NCI-H1048 (cell line): Measurements from ENCODE around the gene NDUFV2.
"Not testable (repeated sequence)": the region's sequence is repeated elsewhere in the genome, so short reads cannot be mapped to it uniquely, and the experiment has no call there.

ENCODE experiments used
- DNase-seq: peaks from one replicate; lab custom pipeline; 2025; lab: John Stamatoyannopoulos, UW

The NDUFV2 gene

DNA sequence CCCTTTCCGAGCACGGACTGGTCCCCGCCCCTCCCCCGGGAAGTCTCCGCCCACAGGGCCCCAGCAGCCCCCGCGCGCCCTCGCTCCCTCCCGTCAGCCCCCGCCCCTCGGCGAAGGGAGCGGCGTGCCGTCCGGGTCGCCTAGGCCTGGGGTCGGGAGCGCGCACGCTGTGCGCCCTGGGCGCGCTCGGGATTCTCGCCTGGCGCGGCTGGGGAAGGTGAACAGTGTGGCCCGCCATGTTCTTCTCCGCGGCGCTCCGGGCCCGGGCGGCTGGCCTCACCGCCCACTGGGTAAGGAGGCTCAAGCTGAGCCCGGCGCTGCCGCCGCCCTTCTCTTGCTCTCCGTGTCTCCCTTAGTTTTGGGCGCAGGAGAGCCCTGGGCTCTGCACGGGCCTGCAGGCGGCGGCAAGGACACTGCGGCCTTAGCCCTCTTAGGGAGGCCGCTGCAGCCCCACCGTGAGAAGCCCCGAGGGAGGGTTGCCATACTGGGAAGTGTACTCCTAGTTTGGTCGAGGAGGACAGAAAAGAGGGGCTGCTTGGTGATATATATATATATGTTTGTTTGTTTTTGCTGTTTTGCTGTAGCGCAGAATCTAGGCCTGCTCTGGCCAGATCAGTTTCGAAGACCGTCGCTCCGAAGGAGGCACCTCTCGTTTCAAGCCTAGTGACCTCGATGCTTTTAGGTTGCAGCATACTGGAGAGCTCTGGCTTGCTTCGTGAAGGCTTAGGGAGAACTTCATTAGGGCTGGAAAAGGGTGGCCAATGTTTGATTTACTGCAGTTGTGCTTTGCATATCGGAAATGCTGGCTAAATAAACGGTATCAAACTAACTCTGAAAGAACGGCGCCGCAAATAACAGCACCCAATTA, at the start of gene NDUFV2:
Gene NDUFV2, plus strand, starts transcription at position 192 of the 868 bp plus-strand sequence. Its CDS starts 45 bp downstream, at position 237.
- peak; percentile 86 for DNase-seq

DNA sequence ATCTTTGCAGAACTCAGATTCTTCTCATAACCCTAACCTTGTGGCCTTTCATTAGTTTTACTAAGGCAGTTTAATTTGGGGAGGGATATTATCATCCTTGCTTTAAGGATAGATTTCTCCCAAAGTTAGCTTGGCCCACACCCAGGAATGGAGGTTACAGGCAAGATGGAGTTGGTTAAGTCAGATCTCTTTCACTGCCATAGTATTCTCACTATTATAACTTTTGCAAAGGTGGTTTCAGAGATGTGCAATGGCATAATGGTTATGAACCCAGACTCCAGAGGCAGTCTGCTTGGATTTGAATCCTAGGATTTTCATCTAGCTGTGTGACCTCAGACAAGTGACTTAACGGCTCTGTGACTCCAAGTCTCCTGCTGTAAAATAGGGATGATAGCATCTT, 48.7 kb upstream of the NDUFV2 start:
- no peak for DNase-seq

DNA sequence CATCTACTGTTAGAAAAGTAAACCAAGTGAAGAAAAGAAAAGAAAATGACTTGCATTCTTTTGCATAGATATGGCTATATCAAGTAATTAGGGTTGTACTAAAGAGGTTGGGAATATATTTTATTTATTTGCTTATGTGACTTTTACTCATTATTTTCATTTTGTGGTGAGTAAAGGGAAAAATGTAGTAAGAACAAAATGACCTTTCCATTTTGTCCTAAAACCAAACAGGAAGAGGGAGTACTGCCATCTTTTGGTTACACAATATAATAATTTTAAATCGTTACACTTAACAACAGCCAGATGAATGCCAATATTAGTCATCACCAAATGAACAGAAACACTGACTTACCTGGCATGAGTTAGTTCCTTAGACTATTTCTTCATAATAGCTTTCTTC, 47.3 kb upstream of the NDUFV2 start:
- DNase-seq: no peak

DNA sequence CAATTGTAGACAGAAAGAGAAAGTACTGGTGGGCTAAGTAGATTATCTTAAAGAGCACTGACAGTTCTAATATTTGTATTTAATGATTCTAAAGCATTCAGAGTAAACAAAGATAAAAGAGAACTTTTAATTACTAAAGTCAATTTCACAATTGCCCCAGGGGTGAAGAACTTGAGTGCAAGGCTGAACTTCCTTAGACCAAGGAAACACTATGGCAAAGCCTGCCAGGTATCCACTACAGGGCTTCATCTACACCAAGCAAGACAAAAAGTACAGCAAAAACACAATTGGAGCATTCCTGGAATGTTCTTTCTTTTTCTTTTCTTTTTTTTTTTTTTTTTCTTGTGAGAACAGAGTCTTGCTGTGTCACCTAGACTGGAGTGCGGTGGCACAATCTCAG, 46.9 kb upstream of the NDUFV2 start:
- no peak for DNase-seq

DNA sequence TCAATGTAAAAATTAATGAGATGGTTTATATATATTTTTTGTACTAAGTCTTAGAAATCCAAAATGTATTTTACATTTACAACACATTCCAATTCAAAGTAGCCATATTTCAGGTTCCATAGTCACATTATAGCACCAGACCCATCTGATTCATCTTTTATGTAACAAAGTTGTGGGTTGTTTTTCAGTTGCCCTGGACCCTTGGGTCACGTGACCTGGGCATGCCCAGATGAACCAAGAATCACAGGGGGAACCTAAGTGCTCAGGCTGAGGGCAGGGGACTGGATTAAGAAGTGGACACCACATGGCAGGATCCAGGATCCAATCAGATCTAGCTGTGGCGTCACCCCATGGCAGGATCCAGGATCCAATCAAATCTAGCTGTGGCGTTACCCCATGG, 44.9 kb upstream of the NDUFV2 start:
- DNase-seq: no peak

DNA sequence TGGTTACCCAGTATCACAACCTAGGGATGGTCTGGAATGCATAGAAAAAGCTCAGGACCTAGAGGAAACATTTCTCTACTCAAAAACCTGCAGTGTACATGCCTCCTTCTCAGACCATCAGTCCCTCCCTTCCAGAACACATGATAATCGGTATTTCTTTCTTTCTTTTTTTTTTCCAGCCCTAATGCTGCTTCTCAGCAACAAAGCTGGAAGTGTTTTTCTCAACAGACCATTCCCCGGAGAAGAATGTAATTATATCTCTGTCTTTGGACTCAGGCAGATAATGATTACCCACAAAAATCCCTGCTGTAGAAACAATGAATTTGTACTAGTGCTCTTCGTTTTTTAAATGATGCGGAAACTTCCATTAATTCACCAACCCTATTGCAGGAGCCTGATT, 44.1 kb upstream of the NDUFV2 start:
- no peak for DNase-seq

DNA sequence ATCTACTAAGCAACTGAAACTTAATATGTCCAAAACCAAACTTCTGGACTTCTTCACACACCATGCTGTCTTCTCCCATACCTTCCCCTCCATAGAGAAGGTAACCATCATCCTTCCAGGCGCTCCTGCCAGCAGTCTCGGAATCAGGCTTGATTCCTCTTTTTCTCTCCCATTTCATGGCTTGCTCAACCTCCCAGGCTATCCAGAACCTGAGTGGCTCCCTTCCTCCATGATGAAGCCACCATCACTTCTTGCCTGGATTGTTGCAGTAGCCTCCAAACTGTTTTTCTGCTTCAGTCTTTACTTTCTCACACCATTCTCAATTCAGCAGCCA, 40.1 kb upstream of the NDUFV2 start:
- no peak for DNase-seq

DNA sequence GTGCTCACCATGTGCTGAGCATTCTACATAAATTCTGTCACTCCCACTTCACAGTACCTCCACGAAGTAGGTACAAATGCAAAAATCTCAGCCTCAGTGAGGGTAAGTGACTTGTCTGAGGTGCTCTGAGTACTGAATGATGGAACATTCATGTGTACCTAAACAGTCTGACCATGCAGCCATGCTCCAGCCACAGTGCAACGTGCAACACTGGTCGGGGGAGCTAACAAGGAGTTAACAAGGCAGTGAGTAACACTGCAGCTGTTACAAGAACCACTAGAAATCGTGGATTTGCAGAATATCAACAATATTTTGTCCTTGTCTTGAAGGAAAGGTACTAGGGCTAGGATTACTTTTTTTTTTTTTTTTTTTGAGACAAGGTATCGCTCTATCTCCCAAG, 36.6 kb upstream of the NDUFV2 start:
- no peak for DNase-seq

DNA sequence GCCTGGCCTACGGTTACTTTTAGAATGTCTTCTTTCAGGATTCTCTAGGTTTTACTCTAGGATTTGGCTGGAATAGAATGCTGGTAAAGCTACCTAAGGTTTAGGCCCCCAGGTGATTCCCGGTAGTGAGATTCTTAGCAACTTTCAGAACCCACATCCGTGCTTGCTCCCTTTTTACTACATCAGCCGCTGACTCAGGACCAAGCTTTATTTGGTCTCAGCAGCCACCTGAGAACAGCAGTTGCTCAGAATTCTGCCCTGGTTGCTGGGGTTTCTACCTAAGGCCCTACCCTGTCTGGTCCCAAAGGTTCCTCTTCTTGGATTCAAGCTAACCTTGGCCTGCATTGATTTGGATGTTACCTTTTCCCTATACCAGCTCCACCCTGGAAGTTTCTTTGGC, 36.1 kb upstream of the NDUFV2 start:
- no peak for DNase-seq

DNA sequence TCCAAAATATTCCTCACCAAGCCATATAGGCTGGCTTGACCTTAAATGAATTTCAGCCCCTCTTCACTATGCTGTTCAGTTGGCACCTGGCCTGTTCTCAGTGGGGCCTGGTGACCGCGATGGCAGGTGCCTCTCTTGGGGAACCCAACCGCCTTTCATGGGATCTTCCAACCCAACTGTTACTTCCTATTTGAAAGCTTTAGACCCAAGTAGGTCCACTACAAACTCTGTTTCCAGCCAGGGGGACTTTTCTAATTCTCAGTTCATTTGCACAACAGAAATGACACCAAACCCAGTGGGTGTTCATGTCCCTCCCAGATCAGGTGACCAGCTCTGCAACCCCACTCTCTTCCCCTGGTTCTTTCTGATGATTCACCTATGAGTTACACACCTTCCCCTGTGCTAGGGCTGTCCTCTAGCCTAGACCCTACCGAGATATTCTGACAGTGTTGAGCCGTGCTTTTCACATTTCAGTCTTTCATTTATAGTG, 35.6 kb upstream of the NDUFV2 start:
- no peak for DNase-seq

DNA sequence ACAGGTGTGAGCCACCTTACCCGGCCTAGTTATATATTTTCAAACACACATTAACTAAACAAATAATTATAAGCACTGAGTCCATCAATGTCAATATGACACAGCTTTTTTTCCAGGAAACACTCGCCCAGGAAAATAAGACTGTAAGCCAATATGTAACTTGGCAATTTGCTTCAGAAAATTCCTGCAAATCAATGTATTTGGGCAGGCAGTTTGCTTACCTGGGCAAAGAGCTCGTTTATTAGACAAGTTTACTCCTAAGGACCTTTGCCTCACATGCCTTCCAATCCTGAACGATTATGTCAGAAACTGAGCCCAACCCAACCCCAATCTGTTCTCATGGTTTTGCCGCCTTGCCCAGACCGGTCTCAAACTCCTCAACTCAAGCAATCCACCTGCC, 34.7 kb upstream of the NDUFV2 start:
- DNase-seq: no peak

DNA sequence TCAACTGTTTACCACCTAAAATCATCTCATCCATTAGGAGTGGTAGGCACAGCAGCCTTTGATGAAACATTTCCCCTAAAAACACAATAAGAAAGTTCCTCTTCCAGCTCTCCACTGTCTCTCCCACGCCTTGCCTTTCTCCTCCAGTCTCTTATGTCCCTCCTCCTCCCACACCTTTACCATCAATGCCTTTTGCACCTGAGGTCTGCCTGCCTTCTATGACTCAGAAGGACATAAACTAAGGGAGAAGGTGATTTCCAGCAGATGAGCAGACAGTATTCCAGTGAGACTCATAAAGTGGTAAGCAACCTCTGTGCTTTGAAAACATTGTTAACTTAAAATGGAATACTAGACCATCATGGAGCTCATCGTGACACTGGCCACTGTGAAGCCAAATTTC, 34.2 kb upstream of the NDUFV2 start:
- no peak for DNase-seq

DNA sequence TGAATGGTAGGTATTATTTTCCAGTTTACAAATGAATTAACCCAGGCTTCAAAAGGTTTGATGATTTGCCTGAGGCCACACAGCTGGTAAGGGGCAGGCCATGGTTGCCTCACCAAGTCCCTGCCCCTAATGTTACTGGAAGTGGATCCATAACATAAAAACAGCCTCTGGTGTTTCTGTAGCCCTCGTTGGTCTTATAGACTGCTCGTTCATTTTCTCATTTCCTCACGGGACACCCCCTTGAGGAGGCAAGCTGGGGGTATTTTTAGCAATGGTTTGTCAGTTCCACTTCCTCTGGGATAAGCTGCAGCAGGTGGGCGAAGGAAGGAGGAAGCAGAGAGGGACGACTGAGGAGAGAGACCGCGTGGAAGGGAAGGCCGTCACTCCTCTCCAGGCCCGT, 32.9 kb upstream of the NDUFV2 start:
- DNase-seq: no peak

DNA sequence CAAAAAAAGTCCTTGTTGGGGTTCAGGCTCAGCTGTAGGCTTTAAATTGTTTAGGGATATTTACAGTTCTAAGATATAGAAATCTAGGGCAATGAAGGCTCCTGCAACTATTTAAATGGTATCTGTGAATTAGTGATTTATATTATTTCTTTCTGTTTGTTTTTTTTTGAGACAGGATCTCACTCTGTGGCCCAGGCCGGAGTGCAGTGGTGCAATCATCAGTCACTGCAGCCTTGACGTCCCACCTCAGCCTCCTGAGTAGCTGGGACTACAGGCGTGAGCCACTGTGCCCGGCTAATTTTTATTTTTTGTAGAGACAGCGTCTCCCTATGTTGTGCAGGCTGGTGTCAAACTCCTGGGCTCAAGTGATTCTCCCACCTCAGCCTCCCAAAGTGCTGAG, 32.3 kb upstream of the NDUFV2 start:
- DNase-seq: no peak

DNA sequence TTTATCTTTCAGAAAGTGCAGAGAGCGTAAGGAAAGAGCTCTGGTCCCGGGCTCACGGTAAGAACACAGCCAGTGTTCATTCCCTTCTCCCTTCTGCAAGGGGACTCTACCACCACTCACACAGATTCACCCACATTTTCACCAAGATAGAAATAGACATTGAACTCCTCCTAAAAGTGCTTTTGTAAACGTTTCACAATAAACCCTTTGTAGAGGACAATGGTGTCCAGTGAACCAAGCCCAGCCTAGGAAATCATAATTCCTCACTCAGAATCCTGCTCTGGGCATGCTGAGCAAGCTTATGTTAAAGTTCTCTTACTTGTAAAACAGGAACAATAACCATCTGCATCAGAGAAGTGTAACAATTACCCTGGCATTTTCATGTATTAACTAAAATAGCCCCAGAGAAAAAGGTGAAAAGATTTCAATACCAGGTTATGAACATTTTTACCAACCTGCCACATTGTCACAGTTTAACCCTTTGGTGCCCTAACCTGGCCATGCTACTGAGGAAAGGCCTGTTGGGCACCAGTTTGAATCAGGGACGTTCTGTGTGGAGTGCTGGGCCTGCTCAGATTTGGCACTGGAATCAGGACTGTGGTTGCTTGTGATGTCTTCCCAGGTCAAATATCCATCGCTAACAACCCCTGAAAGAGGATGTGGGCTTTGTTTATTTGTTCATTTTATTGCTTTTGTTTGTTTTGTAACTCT, 22.5 kb upstream of the NDUFV2 start:
- DNase-seq: no peak

DNA sequence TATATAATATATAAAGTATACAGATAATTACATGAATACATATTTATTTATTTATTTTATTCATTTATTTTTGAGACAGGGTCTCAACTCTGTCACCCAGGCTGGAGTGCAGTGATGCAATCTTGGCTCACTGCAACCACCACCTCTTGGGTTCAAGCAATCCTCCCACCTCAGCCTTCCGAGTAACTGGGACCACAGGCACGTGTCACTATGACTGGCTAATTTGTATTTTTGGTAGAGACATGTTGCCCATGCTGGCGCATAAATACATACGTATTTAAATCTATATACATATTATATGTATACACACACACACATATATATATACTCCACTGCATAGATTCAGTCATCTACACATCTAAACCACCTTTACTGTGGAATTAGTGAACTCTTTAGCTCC, 20.6 kb upstream of the NDUFV2 start:
- DNase-seq: no peak

DNA sequence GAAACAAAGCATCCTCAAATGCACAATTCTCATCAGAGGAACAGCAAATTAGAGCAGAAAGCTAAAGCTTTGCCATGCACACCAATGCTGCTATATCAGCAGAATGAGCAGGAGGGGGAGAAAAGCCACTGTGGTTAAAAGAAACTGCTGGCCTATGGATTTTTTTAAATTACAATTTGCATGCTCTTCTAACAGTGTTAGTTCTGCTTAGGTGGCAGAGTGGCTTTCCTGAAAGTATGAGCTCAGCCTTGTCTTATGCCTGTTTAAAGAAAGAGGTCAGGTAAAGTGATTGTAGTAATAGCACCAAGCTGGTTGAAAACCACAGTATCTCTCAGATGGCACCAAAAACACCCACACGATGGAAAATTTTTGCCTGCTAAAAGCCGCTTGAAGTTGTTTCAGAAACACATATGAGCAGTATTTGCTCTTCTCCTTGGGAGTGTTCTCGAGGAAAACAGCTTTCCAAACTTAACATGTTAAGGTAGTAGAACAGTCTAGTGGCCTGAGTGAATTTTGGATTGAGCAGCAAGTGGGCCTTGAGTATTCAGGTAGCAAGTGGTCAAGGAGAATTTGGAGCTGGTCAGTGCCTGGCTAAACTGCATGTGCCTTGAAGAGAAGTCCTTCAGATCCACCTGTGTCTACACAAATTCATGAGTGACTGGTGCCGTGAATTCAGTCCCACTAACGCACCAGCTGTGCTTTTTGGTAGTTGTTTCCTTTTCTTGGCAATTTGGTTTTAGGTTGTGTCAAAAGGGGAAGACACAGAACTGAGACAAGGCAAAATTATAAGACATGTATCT, 19.6 kb upstream of the NDUFV2 start:
- DNase-seq: no peak

DNA sequence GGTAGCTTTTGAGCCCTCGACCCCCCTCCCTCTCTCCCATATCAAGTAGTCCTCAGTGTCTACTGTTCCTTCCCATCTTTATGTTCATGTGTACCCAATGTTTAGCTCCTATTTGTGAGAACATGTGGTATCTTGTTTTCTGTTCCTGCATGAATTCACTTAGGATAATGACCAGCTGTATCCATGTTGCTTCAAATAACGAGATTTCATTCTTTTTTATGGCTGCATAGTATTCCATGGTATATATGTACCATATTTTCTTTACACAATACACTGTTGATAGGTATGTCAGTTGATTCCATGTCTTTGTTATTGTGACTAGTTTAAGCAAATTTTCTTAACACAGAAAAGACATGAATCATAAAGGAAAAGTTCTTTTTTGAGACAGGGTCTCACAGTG, 16.5 kb upstream of the NDUFV2 start:
- no peak for DNase-seq

DNA sequence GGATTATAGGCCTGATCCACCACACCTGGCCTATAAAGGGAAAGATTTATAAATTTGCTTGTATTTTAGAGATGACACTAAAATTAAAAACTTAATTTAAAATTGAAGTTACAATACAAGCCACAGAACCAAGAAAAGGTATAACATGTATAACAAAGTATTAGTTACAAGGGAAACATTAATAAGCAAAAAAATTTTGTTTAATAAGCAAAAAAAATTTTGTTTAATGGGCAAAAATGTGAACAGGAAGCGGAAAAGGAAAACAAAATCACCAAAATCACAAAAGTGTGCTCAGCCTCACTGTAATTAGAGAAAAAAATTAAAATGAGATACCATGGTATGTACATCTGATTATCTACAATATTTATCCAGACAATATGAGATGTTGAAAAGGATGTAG, 15.9 kb upstream of the NDUFV2 start:
- no peak for DNase-seq

DNA sequence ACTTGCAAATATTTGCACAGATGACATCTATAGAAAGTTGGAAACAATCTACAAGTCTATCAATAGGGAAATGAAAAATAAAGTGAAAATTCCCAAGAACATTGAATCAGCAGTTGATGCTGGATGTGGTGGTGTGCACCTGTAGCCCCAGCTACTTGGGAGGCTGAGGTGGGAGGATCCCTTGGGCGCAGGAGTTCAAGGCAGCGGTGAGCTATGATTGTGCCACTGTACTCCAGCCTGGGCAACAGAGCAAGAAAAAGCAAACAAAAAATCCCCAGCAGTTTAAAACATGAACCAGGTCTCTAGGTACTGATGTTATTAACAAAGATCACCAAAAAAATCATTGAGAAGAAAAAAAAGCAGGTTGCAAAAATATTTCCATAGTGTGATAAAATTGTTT, 15.4 kb upstream of the NDUFV2 start:
- no peak for DNase-seq

DNA sequence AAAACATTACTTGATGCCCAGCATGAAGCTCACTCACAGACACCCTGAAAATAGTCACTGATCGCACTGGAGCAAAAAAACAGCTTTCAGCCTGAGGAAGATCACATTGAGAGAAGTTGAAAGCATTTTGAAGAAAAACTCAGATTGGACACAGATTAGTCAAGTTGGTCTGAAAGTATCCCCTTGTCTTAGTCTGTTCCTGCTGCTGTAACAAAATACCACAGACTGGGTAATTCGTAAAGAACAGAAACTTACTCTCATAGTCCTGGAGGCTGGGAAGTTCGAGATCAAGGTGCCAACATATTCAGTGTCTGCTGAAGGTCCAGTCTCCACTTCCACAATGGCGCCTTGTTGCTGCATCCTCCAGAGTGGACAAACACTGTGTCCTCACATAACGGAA, 14.2 kb upstream of the NDUFV2 start:
- DNase-seq: no peak

DNA sequence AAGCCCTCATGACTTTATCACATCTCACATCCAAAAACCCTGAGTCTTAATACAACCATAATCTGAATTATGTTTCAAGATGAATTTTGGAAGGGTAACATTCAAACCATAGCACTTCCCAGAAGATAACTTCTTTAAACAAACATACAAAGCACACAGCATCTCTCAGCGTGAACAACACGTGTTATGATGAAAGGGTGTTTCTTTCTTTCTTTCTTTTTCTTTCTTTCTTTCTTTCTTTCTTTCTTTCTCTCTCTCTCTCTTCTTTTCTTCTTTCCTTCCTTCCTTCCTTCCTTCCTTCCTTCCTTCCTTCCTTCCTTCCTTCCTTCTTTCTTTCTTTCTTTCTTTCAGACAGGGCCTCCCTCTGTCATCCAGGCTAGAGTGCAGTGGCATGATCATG, 13.8 kb upstream of the NDUFV2 start:
- DNase-seq: not testable (repeated sequence)

DNA sequence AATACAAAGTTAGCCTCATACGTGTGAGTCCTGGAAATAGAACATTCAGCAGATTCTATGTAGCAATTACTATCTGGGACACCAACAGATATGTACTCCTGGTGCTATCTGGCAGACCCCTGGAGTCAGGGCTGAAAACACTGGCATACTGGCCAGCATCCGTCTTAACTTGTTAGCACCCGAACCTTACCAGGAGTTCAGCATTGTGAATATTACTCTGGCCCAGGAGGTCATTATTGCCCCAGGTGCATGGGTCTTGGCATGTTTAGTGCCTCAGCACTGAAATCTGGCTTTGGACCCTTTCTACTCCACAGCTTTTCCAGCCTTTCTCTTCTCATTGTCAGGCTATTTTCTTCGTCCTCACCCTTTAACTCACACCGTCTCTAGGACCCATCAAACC, 11.9 kb upstream of the NDUFV2 start:
- no peak for DNase-seq
